WERI-Rb-1 (cell line): ENCODE measurements around the gene TTLL5.
"Not testable (repeated sequence)": the region's sequence is repeated elsewhere in the genome, so short reads cannot be mapped to it uniquely, and the experiment has no call there.

ENCODE experiments used
- DNase-seq: peaks from one replicate; pipeline ENCODE4 v3.0.0-alpha.2; 2020
- H3K27ac ChIP-seq: fragments of 250-450 bp; sonication (Bioruptor Pico); 2 replicates; pipeline ENCODE4 v1.5.1; 2020; ENCODE audit warnings: mild to moderate bottlenecking, moderate library complexity
- H3K27me3 ChIP-seq: fragments of 250-450 bp; sonication (Bioruptor Pico); 2 replicates; pipeline ENCODE4 v1.5.1; 2021; ENCODE audit warnings: mild to moderate bottlenecking, low read depth, moderate library complexity; ENCODE audit not compliant: insufficient read depth, severe bottlenecking
- H3K36me3 ChIP-seq: fragments of 250-450 bp; sonication (Bioruptor Pico); 2 replicates; pipeline ENCODE4 v1.5.1; 2020; ENCODE audit warnings: mild to moderate bottlenecking, moderate library complexity
- H3K4me3 ChIP-seq: 2 replicates; pipeline ENCODE4 v1.5.1; 2011; ENCODE audit warnings: low read depth, mild to moderate bottlenecking, control low read depth, low read length
- H3K9me3 ChIP-seq: fragments of 250-450 bp; sonication (Bioruptor Pico); 2 replicates; pipeline ENCODE4 v1.5.1; 2021; ENCODE audit warnings: mild to moderate bottlenecking, moderate library complexity; ENCODE audit not compliant: severe bottlenecking
- TF ChIP-seq, protein P1 (sequence below): IDR thresholded peaks from 2 replicates; pipeline ENCODE4 v1.5.1; 2011; ENCODE audit warnings: low read depth, mild to moderate bottlenecking, control low read depth, inconsistent platforms, low read length

Gene TTLL5

DNA sequence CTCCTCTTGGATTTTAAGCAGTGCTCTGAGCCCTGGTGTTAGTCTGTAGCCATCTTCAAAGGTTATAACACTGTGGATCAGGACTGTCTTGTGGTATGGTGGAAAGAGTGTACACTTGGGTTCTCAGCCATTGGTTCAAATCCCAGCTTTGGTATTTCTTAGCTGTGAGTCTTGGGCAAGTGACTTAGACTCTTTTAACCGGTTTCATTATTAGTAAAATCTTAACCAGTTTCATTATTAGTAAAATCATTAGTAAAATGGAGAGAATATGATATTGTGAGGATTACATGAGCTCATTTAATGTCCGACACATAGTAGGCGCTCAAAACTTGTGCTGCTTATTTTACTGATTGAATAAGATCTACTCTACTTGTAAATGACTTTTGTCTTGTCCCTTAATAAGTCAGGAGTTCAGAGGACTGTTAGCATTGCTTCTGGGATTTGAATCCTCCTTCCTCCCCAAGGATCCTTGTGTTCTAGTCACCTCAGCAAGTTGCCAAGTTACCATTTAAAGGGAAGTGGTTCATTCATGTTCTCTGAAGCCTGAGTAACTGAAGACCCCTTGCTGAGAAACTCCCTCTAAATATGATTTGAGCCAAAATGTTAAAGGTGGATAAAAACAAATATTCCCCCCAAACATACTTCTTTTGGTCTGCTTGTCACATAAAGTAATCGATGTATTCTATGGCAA is 12.4 kb downstream of the TTLL5 start:
- peaks cover 42% of the 10 kb centered on the region for H3K36me3 ChIP-seq
- TF ChIP-seq, protein P1, sequence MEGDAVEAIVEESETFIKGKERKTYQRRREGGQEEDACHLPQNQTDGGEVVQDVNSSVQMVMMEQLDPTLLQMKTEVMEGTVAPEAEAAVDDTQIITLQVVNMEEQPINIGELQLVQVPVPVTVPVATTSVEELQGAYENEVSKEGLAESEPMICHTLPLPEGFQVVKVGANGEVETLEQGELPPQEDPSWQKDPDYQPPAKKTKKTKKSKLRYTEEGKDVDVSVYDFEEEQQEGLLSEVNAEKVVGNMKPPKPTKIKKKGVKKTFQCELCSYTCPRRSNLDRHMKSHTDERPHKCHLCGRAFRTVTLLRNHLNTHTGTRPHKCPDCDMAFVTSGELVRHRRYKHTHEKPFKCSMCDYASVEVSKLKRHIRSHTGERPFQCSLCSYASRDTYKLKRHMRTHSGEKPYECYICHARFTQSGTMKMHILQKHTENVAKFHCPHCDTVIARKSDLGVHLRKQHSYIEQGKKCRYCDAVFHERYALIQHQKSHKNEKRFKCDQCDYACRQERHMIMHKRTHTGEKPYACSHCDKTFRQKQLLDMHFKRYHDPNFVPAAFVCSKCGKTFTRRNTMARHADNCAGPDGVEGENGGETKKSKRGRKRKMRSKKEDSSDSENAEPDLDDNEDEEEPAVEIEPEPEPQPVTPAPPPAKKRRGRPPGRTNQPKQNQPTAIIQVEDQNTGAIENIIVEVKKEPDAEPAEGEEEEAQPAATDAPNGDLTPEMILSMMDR: no peak
- peaks cover 10% of the 10 kb centered on the region for H3K9me3 ChIP-seq
- no peaks in the 10 kb centered on the region for H3K27me3 ChIP-seq
- no peak overlapping the region for H3K4me3 ChIP-seq
- H3K27ac ChIP-seq: no peak overlapping the region
- DNase-seq: no peak

GRCh38 chr14:75675265-75675960 is 14.4 kb downstream of the TTLL5 start:
- H3K27ac ChIP-seq: no peak overlapping the region
- H3K36me3 ChIP-seq: peaks cover 25% of the 10 kb centered on the region
- H3K4me3 ChIP-seq: no peak overlapping the region
- no peak for DNase-seq
- no peaks in the 10 kb centered on the region for H3K27me3 ChIP-seq
- TF ChIP-seq, protein P1: 0 out of 2 replicates have a peak, but pooled peaks have one; percentile 25
- H3K9me3 ChIP-seq: peaks cover 10% of the 10 kb centered on the region

DNA sequence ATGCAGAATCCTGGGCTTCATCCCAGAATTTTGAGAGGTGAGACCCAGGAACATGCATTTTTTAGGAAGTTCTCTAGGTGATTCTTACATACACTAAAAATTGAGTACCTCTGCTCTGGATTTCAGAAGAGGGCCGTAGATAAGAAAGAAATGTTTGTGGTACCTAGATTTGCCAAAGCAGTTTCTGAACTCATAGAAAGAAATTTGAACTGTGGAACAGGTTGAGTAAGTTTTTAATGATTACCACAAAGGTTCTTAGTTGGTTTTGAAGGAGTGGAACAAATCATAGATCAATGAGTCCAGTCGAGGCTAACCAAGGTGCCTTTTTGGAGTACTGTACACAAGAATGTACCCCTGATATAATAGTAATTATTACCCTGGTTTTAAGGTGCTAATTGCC is 24.9 kb downstream of the TTLL5 start:
- Histone ChIP-seq H3K9me3 (no peaks in the 10 kb centered on the region), H3K4me3 (no peak overlapping the region), H3K27me3 (no peaks in the 10 kb centered on the region), H3K27ac (no peak overlapping the region), H3K36me3 (peaks cover 39% of the 10 kb centered on the region)
- no peak for DNase-seq
- TF ChIP-seq, protein P1: no peak

DNA sequence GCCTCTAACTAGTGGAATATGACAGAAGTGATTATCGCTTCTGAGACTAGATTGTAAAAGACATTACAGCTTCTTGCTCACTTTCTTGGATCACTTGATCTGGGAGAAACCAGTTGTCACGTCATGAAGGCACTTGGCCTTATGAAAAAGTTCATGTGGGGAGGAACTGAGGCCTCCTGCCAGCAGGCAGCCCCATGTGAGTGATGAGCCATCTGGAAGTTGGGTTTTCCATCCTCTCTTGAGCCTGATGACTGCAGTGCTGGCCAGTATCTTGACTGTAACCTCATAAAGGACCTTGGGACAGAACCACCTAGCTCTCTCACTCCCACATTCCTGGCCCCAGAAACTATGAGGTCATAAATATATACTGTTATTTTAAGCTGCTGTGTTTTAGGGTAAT is 28.0 kb downstream of the TTLL5 start:
- Histone ChIP-seq H3K27ac (no peak overlapping the region), H3K4me3 (no peak overlapping the region), H3K9me3 (no peaks in the 10 kb centered on the region), H3K36me3 (peaks cover 44% of the 10 kb centered on the region), H3K27me3 (no peaks in the 10 kb centered on the region)
- DNase-seq: no peak
- TF ChIP-seq, protein P1: no peak

GRCh38 chr14:75690010-75690409 is 29.0 kb downstream of the TTLL5 start:
- Histone ChIP-seq H3K36me3 (peaks cover 45% of the 10 kb centered on the region), H3K27me3 (no peaks in the 10 kb centered on the region), H3K9me3 (peaks cover 3% of the 10 kb centered on the region), H3K27ac (no peak overlapping the region), H3K4me3 (no peak overlapping the region)
- DNase-seq: no peak
- TF ChIP-seq, protein P1: no peak

- H3K27ac ChIP-seq, H3K9me3 ChIP-seq, DNase-seq, H3K27me3 ChIP-seq, H3K4me3 ChIP-seq: not testable (repeated sequence)
- H3K36me3 ChIP-seq: peaks cover 51% of the 10 kb centered on the region
Observed at GRCh38 chr14:75695025-75695424, 34.0 kb downstream of the TTLL5 start.
